ENCODE measurements around the gene CERCAM. TPM values are rescaled to one million over a fixed set of nuclear protein-coding genes. Genes with fewer than 3 reads are reported as not detected.

The CERCAM gene
- total and polyA plus RNA-seq, 2 experiments from 2014 or later = 2.7 to 7.9 TPM

- TF ChIP-seq ZNF114 (CRISPR knock-in tag; IDR thresholded peaks at IDR 0.05) (no peak), EZH2 (IDR thresholded peaks at IDR 0.05; ENCODE audit: low read depth, unreplicated experiment) (peak; percentile 14), ZNF331 (CRISPR knock-in tag; IDR thresholded peaks at IDR 0.05; ENCODE audit: low read depth) (no peak), REST (IDR thresholded peaks at IDR 0.05; ENCODE audit: unreplicated experiment) (no peak)
- no peak overlapping the region for H2AFZ ChIP-seq
- Mint-ChIP-seq H3K27me3 (ENCODE audit: insufficient read depth, low read depth, poor library complexity) (peaks cover 91% of the 10 kb centered on the region), H3K4me1 (peaks cover 58% of the 10 kb centered on the region), H3K4me3 (peak overlapping the region; percentile 74), H3K9me3 (no peaks in the 10 kb centered on the region), H3K36me3 (ENCODE audit: low read depth) (peaks cover 23% of the 10 kb centered on the region), H3K27ac (no peak overlapping the region)
- H3K4me1 ChIP-seq (ENCODE audit: insufficient read depth) = peaks cover 56% of the 10 kb centered on the region
- no peaks in the 10 kb centered on the region for H3K9me2 ChIP-seq (ENCODE audit: insufficient read depth)
- peaks cover 100% of the 10 kb centered on the region for H3K27me3 ChIP-seq (ENCODE audit: insufficient read depth)
- H3K79me2 ChIP-seq (replicated peaks; ENCODE audit: insufficient read depth) = no peaks in the 10 kb centered on the region
- peak overlapping the region; percentile 64 for H3K4me3 ChIP-seq
- peaks cover 33% of the 10 kb centered on the region for H3F3A ChIP-seq (replicated peaks; ENCODE audit: low read depth)
- no peak for ATAC-seq
- no peak for DNase-seq (ENCODE audit: low spot score)
- H3K4me2 ChIP-seq = peak overlapping the region; percentile 91
- no peak overlapping the region for H3K27ac ChIP-seq (ENCODE audit: low read depth)
- peaks cover 10% of the 10 kb centered on the region; the same call in 1 of the 2 replicates for H3K36me3 ChIP-seq (ENCODE audit: insufficient read depth)
- H4K20me1 ChIP-seq (replicated peaks; ENCODE audit: insufficient read depth) = peaks cover 34% of the 10 kb centered on the region
Observed at GRCh38 chr9:128390813-128391711, 29.6 kb upstream of the CERCAM start.

GRCh38 chr9:128391956-128392301 is 28.7 kb upstream of the CERCAM start:
- Histone ChIP-seq H3K4me3 (peak overlapping the region; percentile 64), H3K27ac (ENCODE audit: low read depth) (no peak overlapping the region), H3F3A (replicated peaks; ENCODE audit: low read depth) (peaks cover 37% of the 10 kb centered on the region), H3K4me2 (peak overlapping the region; percentile 91), H3K9me2 (ENCODE audit: insufficient read depth) (no peaks in the 10 kb centered on the region), H3K4me1 (ENCODE audit: insufficient read depth) (peaks cover 62% of the 10 kb centered on the region), H3K27me3 (ENCODE audit: insufficient read depth) (peaks cover 100% of the 10 kb centered on the region), H3K79me2 (replicated peaks; ENCODE audit: insufficient read depth) (no peaks in the 10 kb centered on the region), H3K36me3 (ENCODE audit: insufficient read depth) (peaks cover 10% of the 10 kb centered on the region; the same call in 1 of the 2 replicates), H2AFZ (no peak overlapping the region), H4K20me1 (replicated peaks; ENCODE audit: insufficient read depth) (peaks cover 38% of the 10 kb centered on the region)
- no peaks in the 10 kb centered on the region for H3K9me3 Mint-ChIP-seq
- TF ChIP-seq EZH2phosphoT487 (IDR thresholded peaks at IDR 0.05; ENCODE audit: unreplicated experiment) (peak; percentile 86), EZH2 (IDR thresholded peaks at IDR 0.05; ENCODE audit: low read depth, unreplicated experiment) (peak; percentile 95), ZNF331 (CRISPR knock-in tag; IDR thresholded peaks at IDR 0.05; ENCODE audit: low read depth) (no peak)
- peaks cover 55% of the 10 kb centered on the region for H3K4me1 Mint-ChIP-seq
- H3K4me3 Mint-ChIP-seq = peak overlapping the region; percentile 74
- peaks cover 91% of the 10 kb centered on the region for H3K27me3 Mint-ChIP-seq (ENCODE audit: insufficient read depth, low read depth, poor library complexity)
- H3K36me3 Mint-ChIP-seq (ENCODE audit: low read depth) = peaks cover 17% of the 10 kb centered on the region
- ATAC-seq = no peak
- H3K27ac Mint-ChIP-seq = no peak overlapping the region
- DNase-seq (ENCODE audit: low spot score) = no peak
